Heart left ventricle (tissue), 13 donors: ENCODE data around the gene HK2.

ENCODE experiments used
- CTCF ChIP-seq, 12 donors: fragments of 200-600 bp; sonication (generic) in 4 of 12; IDR thresholded peaks; one replicate each; pipeline versions ENCODE4 v1.5.0 to v1.8.0; 2018 to 2022; ENCODE audit warnings: antibody characterized with exemption in 12 of 12, mild to moderate bottlenecking in 5 of 12
- POLR2A ChIP-seq, 2 donors: fragments of 450-650 bp; IDR thresholded peaks; one replicate each; pipeline ENCODE4 v1.6.1; 2017; ENCODE audit warnings: antibody characterized with exemption in 2 of 2, mild to moderate bottlenecking in 2 of 2, moderate library complexity in 2 of 2
- donor health status: ischemic (EF 13 %, LVEDD 7.1; RV severe dilation, severe dysfunction).
- donor health status: DM: no; HTN: yes; CAD: no.
- donor health status: DM: no; HTN: no; CAD: no.
- donor health status: ischemic (EF 25% LVEDD 6.9; RV normal size, moderate dysfunction).
- donor health status: ischemic (EF 25% LVEDD 5.7; RV mildly dilated, moderate dysfunction).
- donor health status: ischemic (EF 35%, LVEDD 5.7; RV mildly dilated, moderate dysfunction).
- donor health status: nonischemic (EF 11% LVEDD 7.7; RV severe dilation, severe dysfunction).
- donor health status: DM: yes; HTN: yes; CAD: no.
- donor health status: PGD.
- donor health status: ischemic (EF 29% LVEDD 5.4; RV normal size, mild dysfunction).
- donor health status: nonischemic (EF 23%, LVEDD 6.1; RV moderate dilation, normal function).

DNA sequence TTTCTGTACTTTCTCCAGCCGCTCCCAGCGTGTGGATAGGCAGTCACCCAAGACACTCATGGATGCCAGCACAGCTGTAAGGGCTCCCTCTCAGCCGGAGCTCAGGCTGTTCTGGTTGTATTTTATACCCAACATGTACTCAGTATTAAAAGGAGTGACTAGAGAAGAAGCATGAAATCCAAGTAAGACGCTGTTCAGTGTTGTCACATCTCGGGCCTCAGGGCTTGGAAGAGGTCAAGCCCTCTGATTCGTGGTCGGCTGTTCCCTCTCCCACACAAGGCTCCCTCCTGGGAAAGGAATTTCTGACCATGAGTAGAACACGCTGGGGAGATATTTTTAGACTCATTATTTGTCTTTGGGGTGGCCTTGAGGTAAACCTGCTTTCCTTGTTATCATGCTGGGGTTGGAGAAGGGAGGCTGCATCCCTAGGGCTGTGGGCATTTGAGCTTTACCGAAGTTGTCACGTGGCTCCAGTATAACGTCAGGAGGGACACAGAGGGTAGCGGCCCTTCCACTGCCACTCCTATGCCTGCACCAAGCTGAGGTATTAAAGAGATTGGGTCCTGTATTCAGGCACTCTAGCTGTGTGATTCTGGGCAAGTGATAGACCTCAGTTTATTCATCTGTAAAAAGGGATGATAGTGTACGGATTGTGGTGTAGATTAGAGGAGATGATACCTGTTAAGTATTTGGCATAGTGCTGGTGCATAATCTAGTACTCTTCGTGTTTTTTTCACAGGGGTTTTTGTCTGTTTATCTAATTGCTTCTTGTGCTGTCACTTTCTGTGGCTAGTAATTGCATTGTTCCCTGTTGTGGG, 34.1 kb downstream of the HK2 start:
- TF ChIP-seq CTCF (IDR thresholded peaks at IDR 0.05) = no peak
- TF ChIP-seq POLR2A (IDR thresholded peaks at IDR 0.05) = no peak
